ENCODE measurements around the gene OR14C36. TPM values are rescaled to one million over a fixed set of nuclear protein-coding genes. Genes with fewer than 3 reads are reported as not detected.

Gene OR14C36
- total RNA-seq, 4 donors from 2014 or later, result not detected

DNA sequence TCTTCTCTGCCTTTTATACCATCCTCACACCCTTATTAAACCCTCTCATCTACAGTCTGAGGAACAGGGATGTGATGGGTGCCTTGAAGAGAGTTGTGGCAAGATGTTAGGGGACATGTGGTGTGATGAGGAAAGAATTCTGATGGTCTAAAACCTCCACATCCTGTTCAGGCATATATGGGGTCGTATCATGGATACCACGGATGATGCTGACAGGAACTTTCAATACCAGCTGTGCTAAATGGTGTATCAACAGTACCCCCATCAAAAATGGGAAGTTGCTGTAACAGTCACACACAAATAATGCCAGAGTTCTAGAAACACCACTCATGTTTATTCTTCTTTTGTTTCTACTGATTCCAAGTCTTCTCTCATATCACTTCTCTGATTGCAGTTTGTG is 39.9 kb downstream of the OR14C36 start:
- H3K36me3 ChIP-seq, result no peaks in the 10 kb centered on the region
- H3K4me3 ChIP-seq, result no peak overlapping the region
- no peak for TF ChIP-seq POLR2AphosphoS5 (IDR thresholded peaks at IDR 0.05)
- TF ChIP-seq POLR2A (IDR thresholded peaks at IDR 0.05), result no peak
- no peak for TF ChIP-seq EP300 (IDR thresholded peaks at IDR 0.05)
- TF ChIP-seq, protein P1, sequence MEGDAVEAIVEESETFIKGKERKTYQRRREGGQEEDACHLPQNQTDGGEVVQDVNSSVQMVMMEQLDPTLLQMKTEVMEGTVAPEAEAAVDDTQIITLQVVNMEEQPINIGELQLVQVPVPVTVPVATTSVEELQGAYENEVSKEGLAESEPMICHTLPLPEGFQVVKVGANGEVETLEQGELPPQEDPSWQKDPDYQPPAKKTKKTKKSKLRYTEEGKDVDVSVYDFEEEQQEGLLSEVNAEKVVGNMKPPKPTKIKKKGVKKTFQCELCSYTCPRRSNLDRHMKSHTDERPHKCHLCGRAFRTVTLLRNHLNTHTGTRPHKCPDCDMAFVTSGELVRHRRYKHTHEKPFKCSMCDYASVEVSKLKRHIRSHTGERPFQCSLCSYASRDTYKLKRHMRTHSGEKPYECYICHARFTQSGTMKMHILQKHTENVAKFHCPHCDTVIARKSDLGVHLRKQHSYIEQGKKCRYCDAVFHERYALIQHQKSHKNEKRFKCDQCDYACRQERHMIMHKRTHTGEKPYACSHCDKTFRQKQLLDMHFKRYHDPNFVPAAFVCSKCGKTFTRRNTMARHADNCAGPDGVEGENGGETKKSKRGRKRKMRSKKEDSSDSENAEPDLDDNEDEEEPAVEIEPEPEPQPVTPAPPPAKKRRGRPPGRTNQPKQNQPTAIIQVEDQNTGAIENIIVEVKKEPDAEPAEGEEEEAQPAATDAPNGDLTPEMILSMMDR (IDR thresholded peaks at IDR 0.05), result no peak
- H3K27ac ChIP-seq, result no peak overlapping the region
- ATAC-seq, result no peak
- H3K27me3 ChIP-seq, result no peaks in the 10 kb centered on the region
- no peaks in the 10 kb centered on the region for H3K4me1 ChIP-seq
- 56 to 67% methylated on average over 2 of the region's 2 CpGs for WGBS, 2 donors (ENCODE audit: low coverage in 1 of 2)
- H3K9me3 ChIP-seq, result no peaks in the 10 kb centered on the region

DNA sequence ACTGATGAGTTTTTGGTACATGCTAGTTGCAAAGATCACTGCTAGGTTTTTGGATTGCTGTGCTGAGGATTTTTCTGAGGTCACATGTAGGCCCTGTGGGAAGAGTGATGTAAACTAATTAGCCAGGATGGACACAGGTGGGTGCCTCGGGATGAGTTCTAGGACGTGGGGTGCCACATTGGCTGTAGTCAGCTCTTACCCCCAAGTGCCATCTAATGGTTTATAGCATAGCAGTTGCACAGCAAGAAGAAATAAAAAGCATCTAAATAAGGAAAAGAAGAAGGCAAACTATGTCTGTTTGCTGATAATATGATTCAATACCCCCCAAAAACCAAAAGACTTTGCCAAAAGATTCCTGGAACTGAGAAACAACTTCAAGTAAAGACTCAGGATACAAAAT is 44.5 kb downstream of the OR14C36 start:
- Histone ChIP-seq H3K4me3 (no peak overlapping the region), H3K36me3 (no peaks in the 10 kb centered on the region), H3K27ac (no peak overlapping the region), H3K9me3 (no peaks in the 10 kb centered on the region), H3K4me1 (no peaks in the 10 kb centered on the region), H3K27me3 (peaks cover 7% of the 10 kb centered on the region)
- WGBS, 2 donors (ENCODE audit: low coverage in 1 of 2), result 55 to 61% methylated on average over 2 of the region's 2 CpGs
- ATAC-seq, result no peak
- TF ChIP-seq POLR2AphosphoS5 (IDR thresholded peaks at IDR 0.05) (no peak), EP300 (IDR thresholded peaks at IDR 0.05) (no peak), POLR2A (IDR thresholded peaks at IDR 0.05) (no peak)
- TF ChIP-seq, protein P1 (IDR thresholded peaks at IDR 0.05), result no peak

Other genes starting within 250 kb of the OR14C36 start
- not detected for gene OR2M5, start 203.6 kb upstream of the OR14C36 start, total RNA-seq
- gene OR2M2, start 174.0 kb upstream of the OR14C36 start, total RNA-seq, result not detected
- gene OR2M3, start 151.5 kb upstream of the OR14C36 start, total RNA-seq, result not detected
- under 1 TPM in 2 of 4 donors, not detected in 2; 0.05 to 0.50 TPM for gene OR2M4, start 117.4 kb upstream of the OR14C36 start, total RNA-seq
- gene OR2T33, start 70.8 kb upstream of the OR14C36 start, total RNA-seq, result not detected
- not detected for gene OR2T12, start 45.4 kb upstream of the OR14C36 start, total RNA-seq
- gene OR2M7, start 24.2 kb upstream of the OR14C36 start, total RNA-seq, result not detected
- gene OR2T4, start 12.9 kb downstream of the OR14C36 start, total RNA-seq, result not detected
- under 1 TPM in 1 of 4 donors, not detected in 3; 0.04 TPM for gene OR2T6, start 27.0 kb downstream of the OR14C36 start, total RNA-seq
- gene OR2T1, start 54.3 kb downstream of the OR14C36 start, total RNA-seq, result not detected
- gene OR2T2, start 96.9 kb downstream of the OR14C36 start, total RNA-seq, result not detected
- not detected for gene OR2T3, start 124.6 kb downstream of the OR14C36 start, total RNA-seq
- gene OR2T5, start 139.8 kb downstream of the OR14C36 start, total RNA-seq, result not detected
- gene OR2G6, start 159.3 kb downstream of the OR14C36 start, total RNA-seq, result under 1 TPM in 1 of 4 donors, not detected in 3; 0.08 TPM
- gene OR2T29, start 214.0 kb downstream of the OR14C36 start, total RNA-seq, result not detected
- not detected for gene OR2T34, start 226.0 kb downstream of the OR14C36 start, total RNA-seq
- gene OR2T10, start 248.9 kb downstream of the OR14C36 start, total RNA-seq, result not detected